CD4-positive, alpha-beta T cell (primary cell): ENCODE measurements around the gene CRTAC1. TPM values are rescaled to one million over a fixed set of nuclear protein-coding genes. Genes with fewer than 3 reads are reported as not detected.

Source experiments
- ATAC-seq: fragments of 200-7000 bp; cut with Tn5 transposase; one replicate; pipeline ENCODE4 v1.10.0; 2022; ENCODE audit warnings: mild to moderate bottlenecking; ENCODE audit not compliant: poor library complexity
- CTCF ChIA-PET: fragments of 350-600 bp; sonication (Branson Sonifier 250); formaldehyde crosslinking; loops from one replicate; lab custom pipeline; 2021; ENCODE audit warnings: antibody characterized with exemption, inconsistent platforms; lab: Charles Lee
- POLR2A ChIA-PET: fragments of 350-600 bp; sonication (Branson Sonifier 250); formaldehyde crosslinking; loops from one replicate; lab custom pipeline; 2021; ENCODE audit warnings: antibody characterized with exemption, inconsistent platforms; lab: Charles Lee
- DNase-seq, 14 experiments: peaks; one replicate each; pipeline ENCODE4 v3.0.0-alpha.2; 2013 to 2020; ENCODE audit warnings: mixed read lengths in 2 of 14
- H3K27ac ChIP-seq, 2 donors: one replicate each; pipeline versions ENCODE4 v1.5.1 to v1.7.0; 2013; ENCODE audit warnings: low read length in 2 of 2, low read depth in 1 of 2, mild to moderate bottlenecking in 1 of 2
- H3K27me3 ChIP-seq, 2 experiments: 1 replicate in 1 of 2; 2 replicates in 1 of 2; pipeline versions ENCODE4 v1.6.1 to v1.7.0; 2013; ENCODE audit warnings: low read length in 2 of 2, control low read depth in 1 of 2, mild to moderate bottlenecking in 1 of 2, moderate library complexity in 1 of 2; ENCODE audit not compliant: insufficient read depth in 2 of 2, control insufficient read depth in 1 of 2
- H3K36me3 ChIP-seq: one replicate; pipeline ENCODE4 v1.6.1; 2013; ENCODE audit warnings: low read length, control low read depth; ENCODE audit not compliant: insufficient read depth
- H3K4me1 ChIP-seq: one replicate; pipeline ENCODE4 v1.6.1; 2013; ENCODE audit warnings: low read length, control low read depth; ENCODE audit not compliant: insufficient read depth
- H3K4me3 ChIP-seq: one replicate; pipeline ENCODE4 v1.5.1; 2013; ENCODE audit warnings: mild to moderate bottlenecking, low read length, moderate library complexity
- H3K9me3 ChIP-seq, 2 experiments: 1 replicate in 1 of 2; 2 replicates in 1 of 2; pipeline versions ENCODE4 v1.6.1 to v1.7.0; 2013; ENCODE audit warnings: low read length in 2 of 2, mild to moderate bottlenecking in 2 of 2, control low read depth in 1 of 2, moderate library complexity in 1 of 2; ENCODE audit not compliant: control insufficient read depth in 1 of 2, insufficient read depth in 1 of 2
- H3K27ac Mint-ChIP-seq: one replicate; pipeline ENCODE4 v1.8.0; 2020; ENCODE audit warnings: mixed read lengths
- H3K27me3 Mint-ChIP-seq: one replicate; pipeline ENCODE4 v1.8.0; 2021; ENCODE audit warnings: mixed read lengths
- H3K36me3 Mint-ChIP-seq: one replicate; pipeline ENCODE4 v1.8.0; 2021; ENCODE audit warnings: low read depth, mixed read lengths
- H3K4me1 Mint-ChIP-seq: one replicate; pipeline ENCODE4 v1.8.0; 2021; ENCODE audit warnings: low read depth, mixed read lengths
- H3K4me3 Mint-ChIP-seq: one replicate; pipeline ENCODE4 v1.8.0; 2020; ENCODE audit warnings: mild to moderate bottlenecking, mixed read lengths
- H3K9me3 Mint-ChIP-seq: one replicate; pipeline ENCODE4 v1.8.0; 2020; ENCODE audit warnings: mixed read lengths
- intact Hi-C, 2 experiments: fragments of 100-400 bp; cut with DNase I in 1 of 2; cut with micrococcal nuclease in 1 of 2; formaldehyde crosslinking; loops; one replicate each; pipeline versions ENCODE4 v1.15.1 to v1.9.0; 2023 to 2025; cut with DNase I, micrococcal nuclease
- total RNA-seq, 174 experiments: library from RNA in 2 of 174; stranded (reverse) in 2 of 174; gene quantifications; one replicate each; pipeline ENCODE4 v1.2.3 and lab custom pipeline; 2021 to 2026
- TF ChIP-seq, protein P1 (sequence below): fragments of 200-600 bp; IDR thresholded peaks from one replicate; pipeline ENCODE4 v1.8.0; 2022; ENCODE audit warnings: antibody characterized with exemption, mild to moderate bottlenecking

The CRTAC1 gene
- total RNA-seq, 2 experiments from 2014 or later = not detected

DNA sequence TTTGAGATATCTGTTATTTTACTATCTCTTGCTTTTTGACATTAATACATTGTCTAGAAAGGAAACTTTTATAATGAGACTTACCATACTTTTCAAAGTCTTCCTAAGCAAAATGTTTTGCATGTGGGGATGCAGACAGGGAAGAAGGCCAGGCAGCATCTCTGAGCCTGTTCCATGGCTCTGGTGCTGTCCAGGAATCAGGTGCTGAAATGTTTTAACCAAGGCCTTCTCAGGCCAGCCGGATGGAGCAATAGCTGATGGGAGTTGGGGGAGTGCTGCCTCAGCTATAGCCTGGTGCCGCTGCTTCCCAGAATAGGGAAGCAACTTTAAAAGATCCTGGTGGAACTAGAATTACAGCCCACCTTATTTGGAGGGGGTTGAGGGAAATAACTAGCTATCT, 38.5 kb downstream of the CRTAC1 start:
- Mint-ChIP-seq H3K4me1 (no peaks in the 10 kb centered on the region), H3K27me3 (peaks cover 52% of the 10 kb centered on the region), H3K4me3 (no peak overlapping the region), H3K9me3 (no peaks in the 10 kb centered on the region), H3K27ac (no peak overlapping the region), H3K36me3 (no peaks in the 10 kb centered on the region)
- TF ChIP-seq, protein P1, sequence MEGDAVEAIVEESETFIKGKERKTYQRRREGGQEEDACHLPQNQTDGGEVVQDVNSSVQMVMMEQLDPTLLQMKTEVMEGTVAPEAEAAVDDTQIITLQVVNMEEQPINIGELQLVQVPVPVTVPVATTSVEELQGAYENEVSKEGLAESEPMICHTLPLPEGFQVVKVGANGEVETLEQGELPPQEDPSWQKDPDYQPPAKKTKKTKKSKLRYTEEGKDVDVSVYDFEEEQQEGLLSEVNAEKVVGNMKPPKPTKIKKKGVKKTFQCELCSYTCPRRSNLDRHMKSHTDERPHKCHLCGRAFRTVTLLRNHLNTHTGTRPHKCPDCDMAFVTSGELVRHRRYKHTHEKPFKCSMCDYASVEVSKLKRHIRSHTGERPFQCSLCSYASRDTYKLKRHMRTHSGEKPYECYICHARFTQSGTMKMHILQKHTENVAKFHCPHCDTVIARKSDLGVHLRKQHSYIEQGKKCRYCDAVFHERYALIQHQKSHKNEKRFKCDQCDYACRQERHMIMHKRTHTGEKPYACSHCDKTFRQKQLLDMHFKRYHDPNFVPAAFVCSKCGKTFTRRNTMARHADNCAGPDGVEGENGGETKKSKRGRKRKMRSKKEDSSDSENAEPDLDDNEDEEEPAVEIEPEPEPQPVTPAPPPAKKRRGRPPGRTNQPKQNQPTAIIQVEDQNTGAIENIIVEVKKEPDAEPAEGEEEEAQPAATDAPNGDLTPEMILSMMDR = no peak
- POLR2A ChIA-PET = no interaction called here
- no peak overlapping the region for H3K27ac ChIP-seq
- no peak for DNase-seq
- H3K36me3 ChIP-seq = no peaks in the 10 kb centered on the region
- H3K9me3 ChIP-seq = no peaks in the 10 kb centered on the region
- no peaks in the 10 kb centered on the region for H3K4me1 ChIP-seq
- intact Hi-C loops = no loop called here
- CTCF ChIA-PET = no interaction called here
- H3K4me3 ChIP-seq = no peak overlapping the region
- H3K27me3 ChIP-seq = peaks cover 0 to 9% of the 10 kb centered on the region in 2 experiments
- ATAC-seq = no peak

DNA sequence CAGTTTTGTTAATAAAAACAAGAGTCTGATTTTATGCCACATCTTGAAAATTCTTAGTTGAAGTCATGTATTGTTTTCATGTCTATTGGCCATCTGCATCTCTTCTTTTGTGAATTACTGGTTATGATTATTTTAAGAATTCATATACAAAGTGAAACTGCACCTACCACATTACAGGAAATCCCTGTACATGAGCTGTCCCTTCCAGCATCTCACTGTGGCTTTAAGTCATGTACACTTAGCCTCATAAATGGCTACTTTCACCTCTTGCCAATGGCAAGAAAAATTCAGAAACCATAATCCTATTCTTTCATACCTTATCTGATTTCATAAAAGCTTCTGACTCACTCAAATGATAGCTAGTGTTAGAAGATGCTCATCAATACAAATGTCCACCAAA, 48.6 kb downstream of the CRTAC1 start:
- Mint-ChIP-seq H3K27ac (no peak overlapping the region), H3K4me3 (no peak overlapping the region), H3K9me3 (no peaks in the 10 kb centered on the region), H3K4me1 (no peaks in the 10 kb centered on the region), H3K36me3 (no peaks in the 10 kb centered on the region), H3K27me3 (peaks cover 74% of the 10 kb centered on the region)
- Histone ChIP-seq H3K27ac (no peak overlapping the region), H3K4me1 (no peaks in the 10 kb centered on the region), H3K4me3 (no peak overlapping the region), H3K36me3 (no peaks in the 10 kb centered on the region), H3K9me3 (no peaks in the 10 kb centered on the region), H3K27me3 (peaks cover 16% of the 10 kb centered on the region in 2 experiments)
- CTCF ChIA-PET = no interaction called here
- intact Hi-C loops = no loop called here
- POLR2A ChIA-PET = no interaction called here
- ATAC-seq = no peak
- TF ChIP-seq, protein P1 = no peak
- DNase-seq = no peak

DNA sequence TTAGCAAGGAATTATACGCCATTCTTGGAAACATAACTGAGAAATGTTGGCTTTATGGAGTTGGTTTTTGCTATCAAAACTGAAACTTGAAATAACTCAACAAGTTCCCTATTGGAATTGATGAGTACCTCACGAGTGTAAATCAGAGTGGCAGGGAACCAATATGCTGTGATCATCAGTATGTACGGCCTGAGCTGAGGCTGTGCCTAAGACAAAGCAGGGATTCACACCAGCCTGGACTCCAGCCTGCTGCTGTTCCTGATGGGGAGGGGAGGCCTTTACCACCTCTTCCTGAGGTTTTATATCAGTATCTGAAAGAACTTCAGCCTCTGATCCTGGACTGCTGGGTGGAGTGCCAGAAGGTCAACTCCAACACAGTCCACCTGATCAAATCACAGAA, 52.7 kb downstream of the CRTAC1 start:
- ATAC-seq = no peak
- H3K27ac Mint-ChIP-seq = no peak overlapping the region
- H3K9me3 Mint-ChIP-seq = no peaks in the 10 kb centered on the region
- H3K36me3 ChIP-seq = no peaks in the 10 kb centered on the region
- ChIA-PET CTCF (no interaction called here), POLR2A (no interaction called here)
- H3K27me3 ChIP-seq = peaks cover 37 to 39% of the 10 kb centered on the region in 2 experiments
- TF ChIP-seq, protein P1 = no peak
- no peaks in the 10 kb centered on the region for H3K4me1 Mint-ChIP-seq
- no peak overlapping the region for H3K4me3 Mint-ChIP-seq
- DNase-seq = no peak
- no peaks in the 10 kb centered on the region for H3K36me3 Mint-ChIP-seq
- peaks cover 0 to 8% of the 10 kb centered on the region in 2 experiments for H3K9me3 ChIP-seq
- intact Hi-C loops = no loop called here
- no peaks in the 10 kb centered on the region for H3K4me1 ChIP-seq
- H3K27me3 Mint-ChIP-seq = peaks cover 86% of the 10 kb centered on the region
- H3K27ac ChIP-seq = no peak overlapping the region
- H3K4me3 ChIP-seq = no peak overlapping the region
